ENCODE data around the gene CCT5.

CCT5 gene

DNA sequence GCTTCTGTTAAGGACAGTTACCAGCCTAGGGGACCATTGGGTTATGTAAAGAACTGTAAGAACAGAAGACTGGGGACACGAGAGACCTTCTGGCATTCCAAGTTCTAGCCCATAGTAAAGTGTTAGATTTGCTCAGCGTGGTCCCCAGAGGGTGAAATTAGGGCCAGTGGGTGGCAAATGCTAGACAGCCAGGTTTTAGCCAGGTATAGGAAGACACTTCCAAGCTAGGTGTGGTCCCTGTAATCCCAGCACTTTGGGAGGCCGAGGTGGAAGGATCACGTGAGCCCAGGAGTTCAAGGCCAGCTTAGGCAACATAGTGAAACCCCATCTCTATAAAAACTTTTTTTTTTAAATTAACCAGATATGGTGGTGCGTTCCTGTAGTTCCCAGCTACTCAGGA lies 34.7 kb upstream of the CCT5 start:
- TF ChIP-seq, protein P1, sequence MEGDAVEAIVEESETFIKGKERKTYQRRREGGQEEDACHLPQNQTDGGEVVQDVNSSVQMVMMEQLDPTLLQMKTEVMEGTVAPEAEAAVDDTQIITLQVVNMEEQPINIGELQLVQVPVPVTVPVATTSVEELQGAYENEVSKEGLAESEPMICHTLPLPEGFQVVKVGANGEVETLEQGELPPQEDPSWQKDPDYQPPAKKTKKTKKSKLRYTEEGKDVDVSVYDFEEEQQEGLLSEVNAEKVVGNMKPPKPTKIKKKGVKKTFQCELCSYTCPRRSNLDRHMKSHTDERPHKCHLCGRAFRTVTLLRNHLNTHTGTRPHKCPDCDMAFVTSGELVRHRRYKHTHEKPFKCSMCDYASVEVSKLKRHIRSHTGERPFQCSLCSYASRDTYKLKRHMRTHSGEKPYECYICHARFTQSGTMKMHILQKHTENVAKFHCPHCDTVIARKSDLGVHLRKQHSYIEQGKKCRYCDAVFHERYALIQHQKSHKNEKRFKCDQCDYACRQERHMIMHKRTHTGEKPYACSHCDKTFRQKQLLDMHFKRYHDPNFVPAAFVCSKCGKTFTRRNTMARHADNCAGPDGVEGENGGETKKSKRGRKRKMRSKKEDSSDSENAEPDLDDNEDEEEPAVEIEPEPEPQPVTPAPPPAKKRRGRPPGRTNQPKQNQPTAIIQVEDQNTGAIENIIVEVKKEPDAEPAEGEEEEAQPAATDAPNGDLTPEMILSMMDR (IDR thresholded peaks at IDR 0.05; ENCODE audit: insufficient read depth, low read depth, low read length, missing control alignments) = no peak
- H3K4me3 ChIP-seq (ENCODE audit: low read length) = no peak overlapping the region
- no peak for DNase-seq (ENCODE audit: low read depth)

DNA sequence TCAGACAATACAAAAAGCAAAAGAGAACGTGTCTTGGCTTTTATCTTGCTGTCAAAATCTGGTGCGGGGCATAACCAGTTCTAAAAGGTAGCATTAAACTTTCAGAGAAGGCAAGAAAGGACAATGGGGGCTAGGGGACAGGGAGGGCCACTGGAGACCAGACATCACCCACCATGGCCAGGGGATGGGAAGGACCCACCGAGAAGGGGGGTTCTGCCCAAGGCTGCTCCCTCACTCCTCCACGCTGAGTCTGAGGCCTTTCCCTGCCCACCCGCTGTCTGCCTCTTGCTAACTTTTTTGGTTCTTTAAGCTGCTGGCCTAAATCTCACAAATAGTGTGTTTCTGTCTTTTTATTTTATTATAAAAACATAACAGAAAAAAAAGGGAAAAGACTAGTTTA lies 34.0 kb upstream of the CCT5 start:
- no peak for DNase-seq (ENCODE audit: low read depth)
- H3K4me3 ChIP-seq (ENCODE audit: low read length) = no peak overlapping the region
- TF ChIP-seq, protein P1 (IDR thresholded peaks at IDR 0.05; ENCODE audit: insufficient read depth, low read depth, low read length, missing control alignments) = no peak

DNA sequence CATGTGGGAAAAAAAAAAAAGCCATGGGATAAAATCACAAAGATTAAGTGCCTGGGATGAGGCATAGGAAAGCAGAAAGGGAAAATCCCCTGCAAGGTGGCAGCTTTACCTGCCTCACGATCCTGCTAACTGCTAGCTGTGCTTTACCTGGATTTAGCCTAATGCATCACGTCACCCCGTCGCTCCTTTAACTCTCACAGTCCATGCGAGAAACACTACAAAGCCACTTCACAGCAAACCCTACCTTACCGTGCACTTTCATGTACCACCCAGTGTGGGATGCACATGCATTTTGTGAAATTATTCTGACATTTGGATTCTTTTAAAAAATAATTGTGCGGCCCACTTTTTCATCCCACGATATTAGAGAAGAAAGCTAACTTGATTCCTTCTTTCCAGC lies 31.4 kb upstream of the CCT5 start:
- no peak for DNase-seq (ENCODE audit: low read depth)
- TF ChIP-seq, protein P1 (IDR thresholded peaks at IDR 0.05; ENCODE audit: insufficient read depth, low read depth, low read length, missing control alignments) = no peak

DNA sequence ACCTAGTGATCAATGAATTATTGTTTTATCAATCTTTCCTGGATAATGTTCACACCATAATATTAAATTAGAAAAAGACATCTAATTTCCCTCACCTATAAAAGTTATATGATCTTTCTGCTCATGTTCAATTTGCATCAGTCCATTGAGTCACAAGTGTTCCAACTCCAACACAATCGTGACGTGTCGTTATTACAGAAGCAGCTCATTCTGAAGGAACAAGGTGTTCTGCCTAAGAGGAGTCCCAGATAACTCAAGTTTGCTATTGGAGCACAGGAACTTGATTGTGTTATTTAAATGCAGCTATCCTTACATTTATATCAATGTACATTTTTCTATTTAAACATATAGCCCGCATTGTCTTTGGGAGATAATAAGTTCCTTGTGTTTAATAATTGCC lies 31.0 kb upstream of the CCT5 start:
- TF ChIP-seq, protein P1 (IDR thresholded peaks at IDR 0.05; ENCODE audit: insufficient read depth, low read depth, low read length, missing control alignments) = no peak
- H3K4me3 ChIP-seq (ENCODE audit: low read length) = no peak overlapping the region
- DNase-seq (ENCODE audit: low read depth) = no peak

More for the DNA sequence above, 31.4 kb upstream of the CCT5 start:
- no peak overlapping the region for H3K4me3 ChIP-seq (ENCODE audit: low read length)

DNA sequence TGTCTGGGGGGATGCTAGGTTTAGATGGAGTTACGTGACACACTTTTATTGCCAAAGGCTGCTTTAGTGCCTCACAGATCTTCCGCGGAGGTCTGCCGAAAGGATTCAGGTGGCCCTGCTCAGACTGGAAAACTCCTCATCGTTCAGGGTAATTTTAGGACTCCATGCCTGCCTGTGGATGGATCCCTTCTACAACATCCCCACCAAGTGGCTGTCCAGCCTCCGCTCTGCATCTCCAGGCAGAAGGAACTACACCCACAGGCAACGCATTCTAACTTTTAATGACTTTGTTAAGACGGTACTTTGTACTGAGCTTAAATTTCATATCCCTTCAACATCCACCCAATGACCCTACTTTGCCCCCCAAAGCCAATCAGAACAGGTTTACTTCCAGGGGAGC lies 29.8 kb upstream of the CCT5 start:
- H3K4me3 ChIP-seq (ENCODE audit: low read length) = no peak overlapping the region
- TF ChIP-seq, protein P1 (IDR thresholded peaks at IDR 0.05; ENCODE audit: insufficient read depth, low read depth, low read length, missing control alignments) = no peak
- DNase-seq (ENCODE audit: low read depth) = no peak

DNA sequence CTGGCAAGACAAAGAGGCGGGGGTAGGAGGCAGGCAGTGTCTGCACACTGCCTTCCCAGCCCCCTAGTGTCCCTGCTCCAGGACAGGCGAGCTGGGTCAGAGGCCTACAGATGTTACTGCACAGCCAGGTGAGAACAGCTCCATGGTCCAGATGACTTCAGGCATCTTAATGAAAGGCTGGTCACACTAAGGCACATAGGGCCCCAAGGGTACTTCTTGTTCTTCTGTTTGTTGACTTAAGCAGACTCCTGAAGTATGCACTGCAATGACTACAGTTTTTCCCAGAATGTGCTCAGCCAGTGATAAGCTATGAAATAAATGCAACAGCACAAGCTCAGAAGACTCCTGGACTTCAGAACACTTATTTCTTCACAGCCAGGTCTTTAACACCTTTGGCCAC lies 27.8 kb upstream of the CCT5 start:
- DNase-seq (ENCODE audit: low read depth) = no peak
- no peak overlapping the region for H3K4me3 ChIP-seq (ENCODE audit: low read length)
- TF ChIP-seq, protein P1 (IDR thresholded peaks at IDR 0.05; ENCODE audit: insufficient read depth, low read depth, low read length, missing control alignments) = no peak

DNA sequence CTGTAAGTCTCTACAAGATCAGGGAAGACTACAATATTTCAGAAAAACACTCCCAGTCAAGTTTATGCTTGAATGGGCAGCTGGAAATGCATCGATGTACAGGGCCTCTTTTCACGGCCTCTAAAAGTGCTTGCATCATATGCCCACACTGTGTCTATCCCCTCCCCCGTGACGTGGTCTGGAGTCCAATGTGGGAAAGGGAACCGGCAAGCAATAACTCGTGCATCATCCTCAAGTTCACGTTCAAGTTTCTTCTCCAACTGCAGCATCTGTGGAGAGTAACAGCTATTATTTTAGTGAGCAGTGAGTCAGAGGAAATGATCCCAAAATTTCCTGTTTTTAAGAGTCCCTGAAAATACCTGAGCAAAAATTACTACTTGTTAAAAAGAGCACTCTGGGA lies 22.7 kb upstream of the CCT5 start:
- DNase-seq (ENCODE audit: low read depth) = no peak
- TF ChIP-seq, protein P1 (IDR thresholded peaks at IDR 0.05; ENCODE audit: insufficient read depth, low read depth, low read length, missing control alignments) = no peak

More for the DNA sequence above, 22.7 kb upstream of the CCT5 start:
- H3K4me3 ChIP-seq (ENCODE audit: low read length) = no peak overlapping the region
